Measurements from ENCODE around the gene CP. TPM values are rescaled to one million over a fixed set of nuclear protein-coding genes. Genes with fewer than 3 reads are reported as not detected.
A peak's percentile ranks its signal among the peaks of the same experiment; 100 is the strongest.

Gene CP
- polyA plus RNA-seq, 1 donor from 2014 or later, result 0.24 TPM

- Mint-ChIP-seq H3K9me3 (no peaks in the 10 kb centered on the region), H3K27ac (no peak overlapping the region), H3K36me3 (peaks cover 3% of the 10 kb centered on the region), H3K27me3 (no peaks in the 10 kb centered on the region), H3K4me3 (no peak overlapping the region), H3K4me1 (peaks cover 0 to 2% (median 0%) of the 10 kb centered on the region in 3 donors)
These were observed 40.4 kb downstream of the CP start for GRCh38 chr3:149181182-149181581.

GRCh38 chr3:149180057-149180573, 41.5 kb downstream of the CP start:
- Mint-ChIP-seq H3K9me3 (no peaks in the 10 kb centered on the region), H3K36me3 (peaks cover 3% of the 10 kb centered on the region), H3K27me3 (no peaks in the 10 kb centered on the region), H3K4me1 (peaks cover 0 to 2% (median 0%) of the 10 kb centered on the region in 3 donors), H3K4me3 (no peak overlapping the region), H3K27ac (no peak overlapping the region)

GRCh38 chr3:149179220-149179619, 42.4 kb downstream of the CP start:
- Mint-ChIP-seq H3K4me1 (peaks cover 0 to 3% (median 0%) of the 10 kb centered on the region in 3 donors), H3K4me3 (no peak overlapping the region), H3K27ac (no peak overlapping the region), H3K27me3 (no peaks in the 10 kb centered on the region), H3K9me3 (no peaks in the 10 kb centered on the region), H3K36me3 (peaks cover 3% of the 10 kb centered on the region)

GRCh38 chr3:149177122-149177521, 44.5 kb downstream of the CP start:
- Mint-ChIP-seq H3K4me3 (no peak overlapping the region), H3K27me3 (no peaks in the 10 kb centered on the region), H3K9me3 (no peaks in the 10 kb centered on the region), H3K27ac (no peak overlapping the region), H3K4me1 (peaks cover 0 to 4% (median 0%) of the 10 kb centered on the region in 3 donors), H3K36me3 (peaks cover 4% of the 10 kb centered on the region)

- Mint-ChIP-seq H3K9me3 (no peaks in the 10 kb centered on the region), H3K36me3 (peaks cover 9% of the 10 kb centered on the region), H3K27ac (peak overlapping the region in 1 of 3 donors; percentile 77), H3K4me3 (no peak overlapping the region), H3K27me3 (no peaks in the 10 kb centered on the region), H3K4me1 (peaks cover 0 to 4% (median 0%) of the 10 kb centered on the region in 3 donors)
These were observed 46.7 kb downstream of the CP start for GRCh38 chr3:149174901-149175300.

- Mint-ChIP-seq H3K4me1 (peaks cover 0 to 4% (median 0%) of the 10 kb centered on the region in 3 donors), H3K4me3 (no peak overlapping the region), H3K36me3 (peaks cover 11% of the 10 kb centered on the region), H3K27ac (no peak overlapping the region), H3K27me3 (no peaks in the 10 kb centered on the region), H3K9me3 (no peaks in the 10 kb centered on the region)
These were observed 51.0 kb downstream of the CP start for GRCh38 chr3:149170672-149171071.

- Mint-ChIP-seq H3K36me3 (peaks cover 11% of the 10 kb centered on the region), H3K27me3 (no peaks in the 10 kb centered on the region), H3K27ac (no peak overlapping the region), H3K4me1 (peaks cover 0 to 2% (median 2%) of the 10 kb centered on the region in 3 donors), H3K4me3 (no peak overlapping the region), H3K9me3 (no peaks in the 10 kb centered on the region)
These were observed 53.7 kb downstream of the CP start for GRCh38 chr3:149167898-149168297.

GRCh38 chr3:149163066-149163465, 58.6 kb downstream of the CP start:
- H3K9me3 Mint-ChIP-seq, result no peaks in the 10 kb centered on the region
- H3K4me3 Mint-ChIP-seq, result no peak overlapping the region
- H3K4me1 Mint-ChIP-seq, result peaks cover 2 to 5% (median 2%) of the 10 kb centered on the region in 3 donors
- H3K27me3 Mint-ChIP-seq, result no peaks in the 10 kb centered on the region
- H3K27ac Mint-ChIP-seq, result no peak overlapping the region
- peaks cover 12% of the 10 kb centered on the region for H3K36me3 Mint-ChIP-seq

GRCh38 chr3:149162007-149162406, 59.6 kb downstream of the CP start:
- H3K4me1 Mint-ChIP-seq, result peaks cover 2 to 5% (median 2%) of the 10 kb centered on the region in 3 donors
- H3K27ac Mint-ChIP-seq, result no peak overlapping the region
- no peaks in the 10 kb centered on the region for H3K9me3 Mint-ChIP-seq
- H3K4me3 Mint-ChIP-seq, result no peak overlapping the region
- H3K27me3 Mint-ChIP-seq, result no peaks in the 10 kb centered on the region
- peaks cover 9% of the 10 kb centered on the region for H3K36me3 Mint-ChIP-seq

- Mint-ChIP-seq H3K4me1 (peaks cover 2 to 5% (median 2%) of the 10 kb centered on the region in 3 donors), H3K4me3 (no peak overlapping the region), H3K36me3 (peaks cover 14% of the 10 kb centered on the region), H3K9me3 (no peaks in the 10 kb centered on the region), H3K27ac (no peak overlapping the region), H3K27me3 (no peaks in the 10 kb centered on the region)
These were observed 60.8 kb downstream of the CP start for GRCh38 chr3:149160754-149161300.

GRCh38 chr3:149153402-149153801, 68.2 kb downstream of the CP start:
- Mint-ChIP-seq H3K9me3 (no peaks in the 10 kb centered on the region), H3K4me1 (peaks cover 12 to 19% (median 13%) of the 10 kb centered on the region in 3 donors), H3K36me3 (peaks cover 10% of the 10 kb centered on the region), H3K27ac (peak overlapping the region in 1 of 3 donors; percentile 17), H3K27me3 (no peaks in the 10 kb centered on the region), H3K4me3 (no peak overlapping the region)

GRCh38 chr3:149152420-149152819, 69.2 kb downstream of the CP start:
- peaks cover 10% of the 10 kb centered on the region for H3K36me3 Mint-ChIP-seq

GRCh38 chr3:149151843-149152242, 69.8 kb downstream of the CP start:
- Mint-ChIP-seq H3K36me3 (peaks cover 10% of the 10 kb centered on the region), H3K4me3 (peak overlapping the region in 2 of 4 donors; percentile 25 to 58), H3K4me1 (peaks cover 12 to 21% (median 15%) of the 10 kb centered on the region in 3 donors), H3K27me3 (no peaks in the 10 kb centered on the region), H3K9me3 (no peaks in the 10 kb centered on the region), H3K27ac (peak overlapping the region in 2 of 3 donors; percentile 11 to 77)

More at GRCh38 chr3:149152420-149152819, 69.2 kb downstream of the CP start:
- Mint-ChIP-seq H3K4me3 (peak overlapping the region in 1 of 4 donors; percentile 20), H3K27ac (peak overlapping the region in 1 of 3 donors; percentile 11), H3K9me3 (no peaks in the 10 kb centered on the region), H3K27me3 (no peaks in the 10 kb centered on the region), H3K4me1 (peaks cover 12 to 21% (median 15%) of the 10 kb centered on the region in 3 donors)

GRCh38 chr3:149150436-149150835, 71.2 kb downstream of the CP start:
- Mint-ChIP-seq H3K36me3 (peaks cover 5% of the 10 kb centered on the region), H3K27ac (peak overlapping the region in 1 of 3 donors; percentile 85), H3K4me3 (no peak overlapping the region), H3K9me3 (no peaks in the 10 kb centered on the region), H3K27me3 (no peaks in the 10 kb centered on the region), H3K4me1 (peaks cover 14 to 23% (median 17%) of the 10 kb centered on the region in 3 donors)

- H3K9me3 Mint-ChIP-seq, result no peaks in the 10 kb centered on the region
- H3K36me3 Mint-ChIP-seq, result peaks cover 6% of the 10 kb centered on the region
- H3K4me3 Mint-ChIP-seq, result no peak overlapping the region
- H3K27me3 Mint-ChIP-seq, result no peaks in the 10 kb centered on the region
- H3K27ac Mint-ChIP-seq, result no peak overlapping the region
- H3K4me1 Mint-ChIP-seq, result peaks cover 14 to 33% (median 19%) of the 10 kb centered on the region in 3 donors
These were observed 75.7 kb downstream of the CP start for GRCh38 chr3:149145974-149146373.

GRCh38 chr3:149145356-149145755, 76.3 kb downstream of the CP start:
- H3K27ac Mint-ChIP-seq, result no peak overlapping the region
- H3K4me1 Mint-ChIP-seq, result peaks cover 19 to 38% (median 21%) of the 10 kb centered on the region in 3 donors
- no peaks in the 10 kb centered on the region for H3K27me3 Mint-ChIP-seq
- H3K4me3 Mint-ChIP-seq, result peak overlapping the region in 3 of 4 donors; percentile 40 to 76 (median 43)
- H3K36me3 Mint-ChIP-seq, result peaks cover 6% of the 10 kb centered on the region
- H3K9me3 Mint-ChIP-seq, result no peaks in the 10 kb centered on the region

Data from IgD-negative memory B cell (primary cell).